Nephron progenitor cell (in vitro differentiated cells): ENCODE results near the gene PRIM2.
"Not testable (repeated sequence)": the region's sequence is repeated elsewhere in the genome, so short reads cannot be mapped to it uniquely, and the experiment has no call there.

ENCODE experiments used
- DNase-seq: peaks from one replicate; pipeline ENCODE4 v3.0.0; 2021
- H3K27ac Mint-ChIP-seq: 2 replicates; pipeline ENCODE4 v1.8.0; 2021; ENCODE audit warnings: mild to moderate bottlenecking, moderate library complexity, mixed read lengths
- H3K27me3 Mint-ChIP-seq: 2 replicates; pipeline ENCODE4 v1.8.0; 2021; ENCODE audit warnings: mild to moderate bottlenecking, low read depth, mixed read lengths; ENCODE audit not compliant: poor library complexity
- H3K36me3 Mint-ChIP-seq: 2 replicates; pipeline ENCODE4 v1.8.0; 2021; ENCODE audit warnings: low read depth, mixed read lengths
- H3K4me1 Mint-ChIP-seq: 2 replicates; pipeline ENCODE4 v1.8.0; 2021; ENCODE audit warnings: mixed read lengths
- H3K4me3 Mint-ChIP-seq: 2 replicates; pipeline ENCODE4 v1.8.0; 2021; ENCODE audit warnings: mild to moderate bottlenecking, moderate library complexity, mixed read lengths
- H3K9me3 Mint-ChIP-seq: 2 replicates; pipeline ENCODE4 v1.8.0; 2021; ENCODE audit warnings: mild to moderate bottlenecking, moderate library complexity, mixed read lengths
- CTCF ChIP-seq: fragments of 200-600 bp; sonication (generic); IDR thresholded peaks from 2 replicates; pipeline ENCODE4 v1.5.0; 2021; ENCODE audit warnings: antibody characterized with exemption

PRIM2 gene

GRCh38 chr6:57435475-57436160 is 118.2 kb downstream of the PRIM2 start:
- H3K4me1 Mint-ChIP-seq = peaks cover 17% of the 10 kb centered on the region
- peak overlapping the region; percentile 95 for H3K27ac Mint-ChIP-seq
- no peaks in the 10 kb centered on the region for H3K9me3 Mint-ChIP-seq
- H3K36me3 Mint-ChIP-seq = no peaks in the 10 kb centered on the region
- no peak for DNase-seq
- no peaks in the 10 kb centered on the region for H3K27me3 Mint-ChIP-seq
- TF ChIP-seq CTCF = no peak
- no peak overlapping the region for H3K4me3 Mint-ChIP-seq

- H3K27ac Mint-ChIP-seq, DNase-seq, H3K4me1 Mint-ChIP-seq, H3K36me3 Mint-ChIP-seq, H3K4me3 Mint-ChIP-seq, H3K27me3 Mint-ChIP-seq, H3K9me3 Mint-ChIP-seq: not testable (repeated sequence)
Measured at GRCh38 chr6:57440735-57441134, 123.3 kb downstream of the PRIM2 start.

- H3K4me1 Mint-ChIP-seq, H3K9me3 Mint-ChIP-seq, H3K27ac Mint-ChIP-seq, H3K27me3 Mint-ChIP-seq, H3K4me3 Mint-ChIP-seq, DNase-seq: not testable (repeated sequence)
- peaks cover 12% of the 10 kb centered on the region for H3K36me3 Mint-ChIP-seq
Measured at GRCh38 chr6:57442133-57442532, 124.7 kb downstream of the PRIM2 start.

- H3K27ac Mint-ChIP-seq, H3K9me3 Mint-ChIP-seq, H3K27me3 Mint-ChIP-seq, DNase-seq, H3K4me3 Mint-ChIP-seq, H3K4me1 Mint-ChIP-seq: not testable (repeated sequence)
- H3K36me3 Mint-ChIP-seq = peaks cover 16% of the 10 kb centered on the region
Measured at GRCh38 chr6:57443181-57443580, 125.8 kb downstream of the PRIM2 start.

GRCh38 chr6:57444787-57445186 is 127.4 kb downstream of the PRIM2 start:
- DNase-seq, H3K27me3 Mint-ChIP-seq, H3K27ac Mint-ChIP-seq, H3K9me3 Mint-ChIP-seq, H3K4me3 Mint-ChIP-seq, H3K4me1 Mint-ChIP-seq: not testable (repeated sequence)
- peaks cover 16% of the 10 kb centered on the region for H3K36me3 Mint-ChIP-seq

GRCh38 chr6:57445379-57445778 is 127.9 kb downstream of the PRIM2 start:
- H3K4me3 Mint-ChIP-seq, H3K27me3 Mint-ChIP-seq, H3K9me3 Mint-ChIP-seq, DNase-seq, H3K4me1 Mint-ChIP-seq, H3K27ac Mint-ChIP-seq: not testable (repeated sequence)
- H3K36me3 Mint-ChIP-seq = peaks cover 16% of the 10 kb centered on the region

- DNase-seq, H3K4me1 Mint-ChIP-seq, H3K4me3 Mint-ChIP-seq, H3K9me3 Mint-ChIP-seq, H3K27ac Mint-ChIP-seq, H3K27me3 Mint-ChIP-seq: not testable (repeated sequence)
- peaks cover 16% of the 10 kb centered on the region for H3K36me3 Mint-ChIP-seq
Measured at GRCh38 chr6:57445790-57446468, 128.5 kb downstream of the PRIM2 start.

GRCh38 chr6:57449496-57450066 is 132.2 kb downstream of the PRIM2 start:
- not testable (repeated sequence) for H3K4me1 Mint-ChIP-seq, H3K27ac Mint-ChIP-seq, DNase-seq, H3K4me3 Mint-ChIP-seq, H3K27me3 Mint-ChIP-seq
- Mint-ChIP-seq H3K36me3 (peaks cover 29% of the 10 kb centered on the region), H3K9me3 (peaks cover 27% of the 10 kb centered on the region)

GRCh38 chr6:57459781-57460180 is 142.4 kb downstream of the PRIM2 start:
- not testable (repeated sequence) for H3K27me3 Mint-ChIP-seq, H3K27ac Mint-ChIP-seq, H3K4me3 Mint-ChIP-seq, DNase-seq
- Mint-ChIP-seq H3K36me3 (peaks cover 27% of the 10 kb centered on the region), H3K4me1 (peaks cover 28% of the 10 kb centered on the region), H3K9me3 (peaks cover 25% of the 10 kb centered on the region)

GRCh38 chr6:57461022-57461421 is 143.6 kb downstream of the PRIM2 start:
- H3K9me3 Mint-ChIP-seq = peaks cover 18% of the 10 kb centered on the region
- not testable (repeated sequence) for DNase-seq, H3K27me3 Mint-ChIP-seq, H3K4me3 Mint-ChIP-seq
- peaks cover 28% of the 10 kb centered on the region for H3K4me1 Mint-ChIP-seq
- H3K36me3 Mint-ChIP-seq = peaks cover 20% of the 10 kb centered on the region
- peak overlapping the region; percentile 18 for H3K27ac Mint-ChIP-seq

- peaks cover 37% of the 10 kb centered on the region for H3K4me1 Mint-ChIP-seq
- peak overlapping the region; percentile 89 for H3K27ac Mint-ChIP-seq
- H3K36me3 Mint-ChIP-seq = peaks cover 22% of the 10 kb centered on the region
- H3K4me3 Mint-ChIP-seq, H3K27me3 Mint-ChIP-seq, DNase-seq: not testable (repeated sequence)
- H3K9me3 Mint-ChIP-seq = peaks cover 25% of the 10 kb centered on the region
Measured at GRCh38 chr6:57463809-57464208, 146.4 kb downstream of the PRIM2 start.

GRCh38 chr6:57465968-57466367 is 148.5 kb downstream of the PRIM2 start:
- H3K27me3 Mint-ChIP-seq, H3K4me3 Mint-ChIP-seq, H3K27ac Mint-ChIP-seq, DNase-seq: not testable (repeated sequence)
- Mint-ChIP-seq H3K9me3 (peaks cover 25% of the 10 kb centered on the region), H3K4me1 (peaks cover 52% of the 10 kb centered on the region), H3K36me3 (peaks cover 22% of the 10 kb centered on the region)
